Trophoblast cell (in vitro differentiated cells and primary cell): ENCODE data around the gene LYPD6B.

Source experiments
- DNase-seq, 2 donors: peaks; one replicate each; pipeline ENCODE4 v3.0.0-alpha.2; 2016
- H2AFZ ChIP-seq: 2 replicates; pipeline ENCODE4 v1.6.1; 2013; ENCODE audit warnings: low read length, moderate library complexity, mild to moderate bottlenecking; ENCODE audit not compliant: insufficient read depth, poor library complexity
- H2AK5ac ChIP-seq: 2 replicates; pipeline ENCODE4 v1.6.1; 2013; ENCODE audit warnings: mild to moderate bottlenecking, low read length
- H2BK120ac ChIP-seq: 2 replicates; pipeline ENCODE4 v1.6.1; 2013; ENCODE audit warnings: low read length, mild to moderate bottlenecking, moderate library complexity; ENCODE audit not compliant: insufficient read depth, poor library complexity
- H2BK12ac ChIP-seq: 2 replicates; pipeline ENCODE4 v1.6.1; 2013; ENCODE audit warnings: mild to moderate bottlenecking, low read length, moderate library complexity
- H2BK5ac ChIP-seq: 2 replicates; pipeline ENCODE4 v1.6.1; 2013; ENCODE audit warnings: low read length, low read depth, moderate library complexity, mild to moderate bottlenecking; ENCODE audit not compliant: poor library complexity
- H3K14ac ChIP-seq: 2 replicates; pipeline ENCODE4 v1.6.1; 2013; ENCODE audit warnings: mild to moderate bottlenecking, low read length
- H3K18ac ChIP-seq: 2 replicates; pipeline ENCODE4 v1.6.1; 2013; ENCODE audit warnings: mild to moderate bottlenecking, low read length
- H3K23ac ChIP-seq: 2 replicates; pipeline ENCODE4 v1.6.1; 2013; ENCODE audit warnings: low read length
- H3K27ac ChIP-seq: 2 replicates; pipeline ENCODE4 v1.5.1; 2013; ENCODE audit warnings: low read depth, mild to moderate bottlenecking, inconsistent platforms, low read length, moderate library complexity
- H3K27me3 ChIP-seq: 2 replicates; pipeline ENCODE4 v1.6.1; 2013; ENCODE audit warnings: inconsistent platforms, mild to moderate bottlenecking, low read length, moderate library complexity; ENCODE audit not compliant: insufficient read depth
- H3K36me3 ChIP-seq, 2 experiments: 1 replicate in 1 of 2; 2 replicates in 1 of 2; pipeline ENCODE4 v1.6.1; 2013; ENCODE audit warnings: low read length in 2 of 2, mild to moderate bottlenecking in 2 of 2, moderate library complexity in 1 of 2; ENCODE audit not compliant: insufficient read depth in 2 of 2, control insufficient read depth in 1 of 2
- H3K4ac ChIP-seq: 2 replicates; pipeline ENCODE4 v1.6.1; 2013; ENCODE audit warnings: low read depth, mild to moderate bottlenecking, low read length, moderate library complexity
- H3K4me1 ChIP-seq, 2 experiments: 1 replicate in 1 of 2; 2 replicates in 1 of 2; pipeline ENCODE4 v1.6.1; 2013; ENCODE audit warnings: low read length in 2 of 2, mild to moderate bottlenecking in 2 of 2, moderate library complexity in 1 of 2; ENCODE audit not compliant: insufficient read depth in 2 of 2, control insufficient read depth in 1 of 2
- H3K4me2 ChIP-seq: 2 replicates; pipeline ENCODE4 v1.6.1; 2013; ENCODE audit warnings: inconsistent platforms, mild to moderate bottlenecking, low read length, moderate library complexity
- H3K4me3 ChIP-seq: 2 replicates; pipeline ENCODE4 v1.5.1; 2013; ENCODE audit warnings: mild to moderate bottlenecking, low read depth, low read length, inconsistent platforms
- H3K79me1 ChIP-seq: one replicate; pipeline ENCODE4 v1.6.1; 2013; ENCODE audit warnings: low read length
- H3K79me2 ChIP-seq: 2 replicates; pipeline ENCODE4 v1.6.1; 2013; ENCODE audit warnings: low read length, mild to moderate bottlenecking; ENCODE audit not compliant: control insufficient read depth, insufficient read depth, poor library complexity
- H3K9ac ChIP-seq: 2 replicates; pipeline ENCODE4 v1.6.1; 2013; ENCODE audit warnings: mild to moderate bottlenecking, low read length
- H3K9me3 ChIP-seq: 2 replicates; pipeline ENCODE4 v1.6.1; 2013; ENCODE audit warnings: low read depth, mild to moderate bottlenecking, control low read depth, inconsistent platforms, low read length; ENCODE audit not compliant: insufficient read depth
- H4K12ac ChIP-seq: 2 replicates; pipeline ENCODE4 v1.6.1; 2013; ENCODE audit warnings: low read depth, mild to moderate bottlenecking, low read length, moderate library complexity
- H4K8ac ChIP-seq: 2 replicates; pipeline ENCODE4 v1.6.1; 2013; ENCODE audit warnings: low read depth, mild to moderate bottlenecking, low read length, moderate library complexity
- H4K91ac ChIP-seq: one replicate; pipeline ENCODE4 v1.6.1; 2013; ENCODE audit warnings: low read depth, mild to moderate bottlenecking, low read length, moderate library complexity
- WGBS: extraction: QIAGEN DNeasy Blood & Tissue Kit; methylation state at CpG from one replicate; pipeline ENCODE4 v1.1.7; 2013; ENCODE audit warnings: missing lambda C conversion rate; ENCODE audit not compliant: insufficient read length, insufficient coverage; ENCODE audit errors: extremely low coverage; 5-methylcytosine and 5-hydroxymethylcytosine counted together

Gene LYPD6B

DNA sequence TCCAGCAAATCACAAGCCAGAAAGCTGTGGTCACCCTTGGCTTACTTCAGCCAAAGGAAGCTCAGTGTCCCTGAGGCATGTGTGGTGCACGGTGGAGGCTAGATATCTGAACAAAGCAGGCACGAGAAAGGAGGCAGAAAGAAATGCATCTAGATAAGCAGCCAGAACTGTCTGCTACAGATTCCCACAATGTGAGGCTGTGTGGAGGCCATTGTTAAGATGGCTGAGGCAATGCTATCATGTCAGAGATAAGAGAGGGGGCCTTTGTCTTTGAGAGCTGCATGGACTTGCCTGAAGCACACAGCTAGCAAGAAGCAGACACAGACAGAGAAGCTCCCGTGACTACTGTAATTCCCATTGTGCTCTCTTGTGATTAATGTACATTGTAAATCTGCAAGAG, 181.4 kb downstream of the LYPD6B start:
- Histone ChIP-seq H3K18ac (no peak overlapping the region), H3K27ac (peak overlapping the region; percentile 56), H2BK12ac (no peak overlapping the region), H3K36me3 (peaks cover 0 to 4% of the 10 kb centered on the region in 2 experiments), H2AFZ (no peak overlapping the region), H3K4me3 (no peak overlapping the region), H3K79me2 (no peaks in the 10 kb centered on the region), H3K79me1 (peaks cover 7% of the 10 kb centered on the region), H3K9ac (no peak overlapping the region), H2BK120ac (no peak overlapping the region), H3K27me3 (no peaks in the 10 kb centered on the region), H2AK5ac (no peak overlapping the region), H3K4me1 (peaks cover 13 to 21% of the 10 kb centered on the region in 2 experiments), H3K14ac (no peak overlapping the region), H4K12ac (no peak overlapping the region), H3K23ac (no peak overlapping the region), H2BK5ac (no peak overlapping the region), H4K91ac (no peak overlapping the region), H3K4ac (no peak overlapping the region), H4K8ac (no peak overlapping the region), H3K9me3 (no peaks in the 10 kb centered on the region), H3K4me2 (no peak overlapping the region)
- peak in 1 of 2 donors; percentile 22 for DNase-seq
- WGBS: no CpG with 5 or more reads among the region's 3 CpGs

- Histone ChIP-seq H3K79me1 (peaks cover 7% of the 10 kb centered on the region), H2BK12ac (peak overlapping the region; percentile 69), H3K23ac (no peak overlapping the region), H2AK5ac (peak overlapping the region; percentile 79), H3K9ac (no peak overlapping the region), H3K14ac (peak overlapping the region; percentile 20), H4K8ac (peak overlapping the region; percentile 66), H2AFZ (no peak overlapping the region), H4K12ac (no peak overlapping the region), H3K79me2 (no peaks in the 10 kb centered on the region), H3K27ac (peak overlapping the region; percentile 9), H4K91ac (peak overlapping the region; percentile 28), H2BK5ac (peak overlapping the region; percentile 19), H3K4me2 (no peak overlapping the region), H3K18ac (peak overlapping the region; percentile 25), H3K27me3 (no peaks in the 10 kb centered on the region), H3K36me3 (no peaks in the 10 kb centered on the region), H3K4me1 (peaks cover 13 to 21% of the 10 kb centered on the region in 2 experiments), H3K4ac (no peak overlapping the region), H2BK120ac (peak overlapping the region; percentile 68), H3K9me3 (no peaks in the 10 kb centered on the region), H3K4me3 (no peak overlapping the region)
- WGBS: no CpG with 5 or more reads among the region's 9 CpGs
- no peak for DNase-seq
These were observed 182.5 kb downstream of the LYPD6B start for GRCh38 chr2:149221002-149221401.

GRCh38 chr2:149221898-149222297, 183.4 kb downstream of the LYPD6B start:
- no peak overlapping the region for H3K9ac ChIP-seq
- DNase-seq: peak; percentile 49 to 72
- no peak overlapping the region for H2BK5ac ChIP-seq
- no peak overlapping the region for H2BK12ac ChIP-seq
- no peak overlapping the region for H3K4me3 ChIP-seq
- H3K14ac ChIP-seq: no peak overlapping the region
- no peak overlapping the region for H4K12ac ChIP-seq
- no peaks in the 10 kb centered on the region for H3K27me3 ChIP-seq
- H3K79me1 ChIP-seq: peaks cover 7% of the 10 kb centered on the region
- no peaks in the 10 kb centered on the region for H3K9me3 ChIP-seq
- no peak overlapping the region for H3K4me2 ChIP-seq
- H4K91ac ChIP-seq: no peak overlapping the region
- H3K23ac ChIP-seq: no peak overlapping the region
- no CpG with 5 or more reads among the region's 9 CpGs for WGBS
- no peaks in the 10 kb centered on the region for H3K36me3 ChIP-seq
- H3K4ac ChIP-seq: no peak overlapping the region
- H3K79me2 ChIP-seq: no peaks in the 10 kb centered on the region
- no peak overlapping the region for H2AFZ ChIP-seq
- peak overlapping the region; percentile 61 for H4K8ac ChIP-seq
- H2AK5ac ChIP-seq: no peak overlapping the region
- H2BK120ac ChIP-seq: no peak overlapping the region
- H3K18ac ChIP-seq: no peak overlapping the region
- no peak overlapping the region for H3K27ac ChIP-seq
- peaks cover 13 to 21% of the 10 kb centered on the region in 2 experiments for H3K4me1 ChIP-seq

DNA sequence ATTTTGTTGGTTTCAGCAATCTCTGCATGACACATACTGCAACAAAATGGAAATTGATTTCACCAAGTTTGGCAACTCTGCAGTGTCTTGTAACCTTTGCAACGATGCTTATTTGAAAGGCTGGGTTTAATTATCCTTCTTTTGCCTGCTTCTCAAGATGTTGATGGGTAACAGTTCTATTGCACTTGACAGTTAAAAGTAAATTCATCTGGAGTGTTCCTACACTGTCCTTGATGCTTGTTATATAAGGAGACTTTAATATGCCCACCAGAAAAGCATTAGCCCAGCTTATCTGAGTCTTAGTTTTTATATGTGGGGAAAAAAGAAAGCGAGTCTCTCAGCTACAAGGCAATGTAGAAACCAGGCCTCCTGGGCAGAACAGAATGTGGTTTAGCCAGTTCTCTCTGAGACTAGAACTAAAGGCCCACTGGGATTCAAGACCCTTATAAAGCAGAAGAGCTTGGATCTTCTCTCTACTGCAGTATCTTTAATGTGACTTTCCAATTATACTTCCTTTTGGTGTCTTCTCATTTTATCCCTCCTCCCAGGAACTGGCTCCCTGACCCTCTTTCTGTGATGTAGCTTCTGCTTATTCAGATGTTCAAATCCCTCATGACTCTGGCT, 185.1 kb downstream of the LYPD6B start:
- Histone ChIP-seq H2BK5ac (no peak overlapping the region), H3K18ac (no peak overlapping the region), H3K14ac (no peak overlapping the region), H2AK5ac (no peak overlapping the region), H3K4ac (no peak overlapping the region), H3K79me2 (no peaks in the 10 kb centered on the region), H3K9me3 (no peaks in the 10 kb centered on the region), H3K79me1 (peaks cover 7% of the 10 kb centered on the region), H4K8ac (no peak overlapping the region), H3K4me1 (peaks cover 15 to 21% of the 10 kb centered on the region in 2 experiments), H2BK120ac (no peak overlapping the region), H3K23ac (no peak overlapping the region), H3K36me3 (no peaks in the 10 kb centered on the region), H2AFZ (no peak overlapping the region), H4K12ac (no peak overlapping the region), H3K4me3 (no peak overlapping the region), H3K27me3 (no peaks in the 10 kb centered on the region), H3K27ac (no peak overlapping the region), H3K4me2 (no peak overlapping the region), H3K9ac (no peak overlapping the region), H2BK12ac (no peak overlapping the region), H4K91ac (no peak overlapping the region)
- WGBS: no CpG with 5 or more reads among the region's 2 CpGs
- DNase-seq: peak in 1 of 2 donors; percentile 52
